ENCODE data around the gene TGFBI. TPM values are rescaled to one million over a fixed set of nuclear protein-coding genes. Genes with fewer than 3 reads are reported as not detected.

TGFBI gene
- under 1 TPM; 0.81 to 0.84 (median 0.82) TPM for total RNA-seq

DNA sequence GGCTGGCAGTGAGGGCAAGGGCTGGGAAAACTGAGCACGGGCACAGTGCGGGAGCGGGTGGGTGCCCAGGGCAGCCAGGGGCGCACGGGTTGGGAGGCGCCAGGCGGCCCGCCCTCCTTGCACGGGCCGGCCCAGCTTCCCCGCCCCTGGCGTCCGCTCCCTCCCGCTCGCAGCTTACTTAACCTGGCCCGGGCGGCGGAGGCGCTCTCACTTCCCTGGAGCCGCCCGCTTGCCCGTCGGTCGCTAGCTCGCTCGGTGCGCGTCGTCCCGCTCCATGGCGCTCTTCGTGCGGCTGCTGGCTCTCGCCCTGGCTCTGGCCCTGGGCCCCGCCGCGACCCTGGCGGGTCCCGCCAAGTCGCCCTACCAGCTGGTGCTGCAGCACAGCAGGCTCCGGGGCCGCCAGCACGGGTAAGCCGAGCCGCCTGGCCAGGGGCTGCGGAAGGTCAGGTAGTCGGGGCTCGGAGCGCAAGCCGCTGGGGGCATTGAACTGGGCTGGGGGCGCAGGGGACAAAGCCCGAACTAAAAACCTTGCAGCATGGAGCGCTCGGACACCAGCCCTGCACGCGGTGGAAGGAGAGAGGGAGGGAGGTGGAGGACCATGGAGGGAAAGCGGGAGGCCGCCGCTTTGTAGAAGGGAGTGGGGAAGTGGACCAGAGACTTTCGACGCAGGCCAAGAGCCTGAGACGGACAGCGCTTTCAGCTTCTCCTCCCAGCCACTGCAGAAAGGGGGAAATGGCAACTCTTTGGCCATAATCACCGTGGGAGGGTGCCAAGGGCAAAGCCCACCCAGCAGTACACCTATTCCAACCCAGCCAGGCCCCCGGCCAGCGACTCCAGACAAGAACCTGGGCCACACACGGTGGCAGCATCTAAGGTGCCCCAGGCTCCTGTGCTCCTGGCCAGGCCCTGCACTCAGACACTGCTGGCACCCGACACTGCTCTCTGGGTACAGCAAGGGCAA lies at the start of gene TGFBI:
TSS of gene TGFBI (plus strand) at position 207 of the 961 bp plus-strand sequence. CDS start at position 275, 68 bp downstream.
- DNase-seq (no peak), ATAC-seq (peak; percentile 56 to 77)
- Mint-ChIP-seq H3K36me3 (ENCODE audit: insufficient read depth) (no peaks in the 10 kb centered on the region), H3K27me3 (ENCODE audit: low read depth) (peaks cover 23% of the 10 kb centered on the region), H3K4me1 (ENCODE audit: low read depth) (peaks cover 5% of the 10 kb centered on the region), H3K4me3 (no peak within 1 kb of the TSS), H3K9me3 (no peaks in the 10 kb centered on the region)

DNA sequence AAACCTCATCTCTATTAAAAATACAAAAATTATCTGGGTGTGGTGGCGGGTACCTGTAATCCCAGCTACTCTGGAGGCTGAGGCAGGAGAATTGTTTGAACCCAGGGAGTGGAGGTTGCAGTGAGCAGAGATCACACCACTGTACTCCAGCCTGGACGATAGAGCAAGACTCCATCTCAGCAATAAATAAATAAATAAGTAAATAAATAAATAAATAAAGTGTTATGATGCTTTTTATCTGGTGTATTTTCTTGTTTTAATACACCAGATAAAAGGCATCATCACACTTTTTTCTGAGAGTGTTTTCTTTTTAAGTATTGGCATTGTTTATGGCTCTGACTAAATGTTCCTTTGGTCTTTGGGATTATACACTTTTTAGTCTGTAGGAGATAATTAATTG lies 49.8 kb upstream of the TGFBI start:
- Mint-ChIP-seq H3K27me3 (ENCODE audit: low read depth) (peaks cover 26% of the 10 kb centered on the region), H3K9me3 (no peaks in the 10 kb centered on the region), H3K36me3 (ENCODE audit: insufficient read depth) (no peaks in the 10 kb centered on the region), H3K4me1 (ENCODE audit: low read depth) (no peaks in the 10 kb centered on the region), H3K4me3 (no peak overlapping the region)
- DNase-seq = no peak
- ATAC-seq = no peak

DNA sequence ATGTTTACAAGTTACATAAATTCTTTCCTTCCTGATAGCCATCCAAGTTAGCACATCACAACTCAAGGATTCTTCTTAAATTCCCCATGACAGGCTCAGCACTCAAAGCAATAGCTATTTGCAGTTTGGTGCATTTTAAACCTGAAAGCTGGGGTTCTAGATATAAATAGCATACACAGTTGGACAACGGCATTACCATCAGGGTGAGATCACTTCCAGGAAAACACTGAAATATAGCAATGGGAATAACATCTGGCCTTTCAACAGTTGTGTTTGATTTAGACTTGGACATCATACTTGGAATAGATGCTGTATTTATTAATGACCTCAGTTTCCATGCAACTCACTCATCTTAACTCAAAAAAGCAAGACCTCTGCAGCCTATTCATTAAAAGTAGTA lies 49.3 kb upstream of the TGFBI start:
- no peaks in the 10 kb centered on the region for H3K4me1 Mint-ChIP-seq (ENCODE audit: low read depth)
- no peak overlapping the region for H3K4me3 Mint-ChIP-seq
- no peaks in the 10 kb centered on the region for H3K36me3 Mint-ChIP-seq (ENCODE audit: insufficient read depth)
- ATAC-seq = no peak
- no peaks in the 10 kb centered on the region for H3K9me3 Mint-ChIP-seq
- DNase-seq = no peak
- H3K27me3 Mint-ChIP-seq (ENCODE audit: low read depth) = peaks cover 25% of the 10 kb centered on the region

DNA sequence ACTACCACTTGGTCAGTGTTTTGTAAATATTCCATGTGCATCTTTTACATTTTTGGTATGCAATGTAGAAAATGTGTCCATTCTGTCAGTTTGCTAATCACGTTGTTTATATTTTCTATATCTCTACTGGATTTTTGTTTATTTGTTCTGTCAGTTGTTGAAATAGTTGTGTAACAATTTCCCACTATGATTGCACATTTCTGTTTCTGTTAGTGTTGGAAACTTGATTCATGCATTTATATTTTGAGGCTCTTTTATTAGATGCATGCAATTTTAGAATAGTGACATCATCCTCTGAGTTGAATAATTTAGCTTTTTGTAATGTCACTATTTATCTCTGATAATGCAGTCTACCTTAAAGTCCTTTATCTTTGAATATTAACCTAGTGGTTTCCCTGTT lies 48.2 kb upstream of the TGFBI start:
- Mint-ChIP-seq H3K27me3 (ENCODE audit: low read depth) (peaks cover 18% of the 10 kb centered on the region), H3K36me3 (ENCODE audit: insufficient read depth) (no peaks in the 10 kb centered on the region), H3K9me3 (no peaks in the 10 kb centered on the region), H3K4me1 (ENCODE audit: low read depth) (no peaks in the 10 kb centered on the region), H3K4me3 (no peak overlapping the region)
- DNase-seq (no peak), ATAC-seq (no peak)

DNA sequence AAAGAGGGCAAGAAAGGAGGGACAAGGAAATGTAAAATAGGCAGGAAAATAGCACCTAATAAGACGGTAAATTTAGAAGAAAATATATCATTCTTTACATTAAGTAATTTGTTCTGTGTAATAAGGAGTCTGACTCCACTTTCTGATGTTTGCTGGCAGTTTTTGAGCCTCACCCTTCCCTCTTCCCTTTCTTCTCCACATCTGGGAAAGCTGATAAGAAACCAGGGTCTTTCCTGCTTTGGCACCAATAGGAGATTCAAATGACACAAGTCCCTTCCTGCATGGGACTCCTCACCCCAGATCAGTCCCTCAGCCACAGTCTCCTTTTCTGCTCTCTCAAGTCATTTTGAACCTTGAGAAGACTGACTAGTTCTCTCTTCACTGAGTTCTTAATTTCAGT lies 42.8 kb upstream of the TGFBI start:
- DNase-seq = no peak
- Mint-ChIP-seq H3K36me3 (ENCODE audit: insufficient read depth) (no peaks in the 10 kb centered on the region), H3K27me3 (ENCODE audit: low read depth) (peaks cover 18% of the 10 kb centered on the region), H3K4me1 (ENCODE audit: low read depth) (no peaks in the 10 kb centered on the region), H3K4me3 (no peak overlapping the region), H3K9me3 (no peaks in the 10 kb centered on the region)
- ATAC-seq = no peak

DNA sequence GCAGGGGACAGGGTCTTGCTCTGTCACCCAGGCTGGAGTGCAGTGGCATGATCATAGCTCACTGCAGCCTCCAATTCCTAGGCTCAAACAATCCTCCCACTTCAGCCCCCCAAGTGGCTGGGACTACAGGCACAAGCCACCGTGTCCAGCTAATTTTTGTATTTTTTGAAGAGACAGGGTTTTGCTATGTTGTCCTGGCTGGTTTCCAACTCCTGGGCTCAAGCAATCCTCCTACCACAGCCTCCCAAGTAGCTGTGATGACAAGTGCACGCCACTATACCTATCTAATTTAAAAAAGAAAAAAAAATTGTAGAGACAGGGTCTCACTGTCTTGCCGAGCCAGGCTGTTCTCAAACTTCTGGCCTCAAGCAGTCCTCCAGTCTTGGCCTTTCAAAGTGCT lies 42.4 kb upstream of the TGFBI start:
- Mint-ChIP-seq H3K9me3 (no peaks in the 10 kb centered on the region), H3K27me3 (ENCODE audit: low read depth) (peaks cover 18% of the 10 kb centered on the region), H3K4me1 (ENCODE audit: low read depth) (no peaks in the 10 kb centered on the region), H3K4me3 (no peak overlapping the region), H3K36me3 (ENCODE audit: insufficient read depth) (no peaks in the 10 kb centered on the region)
- DNase-seq (no peak), ATAC-seq (no peak)

DNA sequence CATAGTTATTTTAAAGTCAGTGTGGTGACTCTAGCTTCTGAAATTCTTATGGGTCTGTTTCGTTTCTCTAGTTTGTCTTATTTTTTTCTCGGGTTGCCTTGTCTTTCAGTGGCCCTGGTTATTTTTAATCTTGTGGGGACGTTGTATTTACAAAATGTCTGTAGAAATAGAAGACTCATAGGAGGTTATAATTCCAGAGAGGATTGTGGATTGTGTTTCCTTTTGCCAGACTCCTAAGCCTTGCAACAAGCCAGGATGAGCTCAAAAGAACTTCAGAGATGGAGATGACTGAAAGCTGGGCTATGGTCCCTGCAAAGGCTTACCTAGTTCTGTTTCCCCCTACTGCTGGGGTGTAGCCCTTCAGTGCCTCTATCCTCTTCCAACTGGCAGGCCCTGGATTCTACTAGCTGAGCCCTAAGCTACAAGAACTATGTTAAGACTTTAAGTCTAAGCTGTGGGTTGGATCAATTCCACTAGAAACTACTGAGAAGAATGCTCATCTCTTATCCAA lies 41.8 kb upstream of the TGFBI start:
- no peaks in the 10 kb centered on the region for H3K36me3 Mint-ChIP-seq (ENCODE audit: insufficient read depth)
- no peak for ATAC-seq
- H3K4me1 Mint-ChIP-seq (ENCODE audit: low read depth) = no peaks in the 10 kb centered on the region
- H3K27me3 Mint-ChIP-seq (ENCODE audit: low read depth) = peaks cover 18% of the 10 kb centered on the region
- no peak for DNase-seq
- no peak overlapping the region for H3K4me3 Mint-ChIP-seq
- no peaks in the 10 kb centered on the region for H3K9me3 Mint-ChIP-seq

DNA sequence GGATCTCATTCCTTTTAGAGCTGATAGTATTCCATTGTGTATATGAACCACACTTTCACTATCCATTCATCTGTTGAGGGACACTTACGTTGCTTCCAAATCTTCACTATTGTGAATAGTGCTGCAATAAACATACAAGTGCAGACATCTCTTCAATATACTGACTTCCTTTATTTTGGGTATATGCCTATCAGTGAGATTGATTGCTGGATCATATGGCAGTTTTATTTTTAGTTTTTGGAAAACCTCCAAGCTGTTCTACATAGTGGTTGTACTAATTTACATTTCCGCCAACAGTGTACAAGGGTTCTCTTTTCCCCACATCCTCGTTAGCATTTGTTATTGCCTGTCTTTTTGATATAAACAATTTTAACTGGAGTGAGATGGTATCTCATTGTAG lies 40.2 kb upstream of the TGFBI start:
- Mint-ChIP-seq H3K27me3 (ENCODE audit: low read depth) (peaks cover 18% of the 10 kb centered on the region), H3K4me1 (ENCODE audit: low read depth) (no peaks in the 10 kb centered on the region), H3K36me3 (ENCODE audit: insufficient read depth) (no peaks in the 10 kb centered on the region), H3K4me3 (no peak overlapping the region), H3K9me3 (no peaks in the 10 kb centered on the region)
- no peak for DNase-seq
- no peak for ATAC-seq

DNA sequence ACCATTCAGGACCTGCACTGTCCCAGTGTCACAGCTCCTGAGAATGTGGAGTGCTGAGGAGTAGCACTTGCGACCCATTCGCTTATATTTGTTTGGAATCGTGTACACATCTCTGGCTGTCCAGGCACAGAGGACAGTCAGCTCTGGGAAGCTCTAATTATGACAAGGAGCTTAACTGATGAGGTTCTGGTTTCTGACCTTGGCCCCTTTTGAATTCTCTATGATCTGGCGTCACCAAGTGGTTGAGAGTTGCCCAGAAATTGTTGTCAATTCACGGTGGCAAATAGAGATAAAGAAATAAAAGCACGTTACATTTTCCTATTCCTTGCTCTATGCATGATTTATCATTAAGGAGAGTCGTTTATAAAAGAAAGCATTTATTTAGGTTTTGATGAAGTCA lies 39.1 kb upstream of the TGFBI start:
- Mint-ChIP-seq H3K4me3 (no peak overlapping the region), H3K9me3 (no peaks in the 10 kb centered on the region), H3K27me3 (ENCODE audit: low read depth) (peaks cover 18% of the 10 kb centered on the region), H3K36me3 (ENCODE audit: insufficient read depth) (no peaks in the 10 kb centered on the region), H3K4me1 (ENCODE audit: low read depth) (no peaks in the 10 kb centered on the region)
- DNase-seq = no peak
- no peak for ATAC-seq

DNA sequence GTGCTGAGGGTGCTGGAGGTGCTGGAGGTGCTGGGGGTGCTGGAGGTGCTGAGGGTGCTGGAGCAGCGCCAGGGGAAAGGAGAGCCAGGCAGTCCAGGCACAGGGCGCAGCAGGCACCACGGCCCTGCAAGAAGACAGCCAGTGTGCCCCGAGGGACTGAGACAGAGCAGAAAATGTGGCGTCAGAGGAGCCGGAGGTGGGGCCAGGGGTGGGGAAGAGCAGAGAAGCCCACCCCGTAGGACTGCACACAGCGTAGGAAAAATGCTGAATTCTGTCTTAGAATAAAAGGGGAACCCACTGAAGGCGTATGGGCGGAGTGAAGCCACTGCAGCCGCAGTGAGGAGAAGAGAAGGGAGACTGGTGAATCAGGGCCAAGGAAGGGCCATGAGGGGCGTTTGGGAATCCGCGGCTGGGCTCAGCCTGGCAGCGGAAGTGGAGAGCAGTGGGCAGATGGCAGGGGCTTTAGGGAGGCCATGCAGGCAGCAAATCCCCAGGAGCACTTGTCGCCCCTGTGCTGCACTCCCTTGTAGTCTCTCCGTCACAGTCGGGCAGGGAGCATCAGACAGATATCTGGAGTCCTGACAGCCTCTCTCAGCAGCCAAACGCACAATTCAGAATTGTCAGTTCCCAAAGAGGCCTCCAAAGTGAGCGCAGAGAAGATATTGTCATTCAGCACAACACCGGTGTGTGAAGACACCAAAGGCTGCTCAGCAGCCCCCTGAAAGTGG lies 38.1 kb upstream of the TGFBI start:
- Mint-ChIP-seq H3K36me3 (ENCODE audit: insufficient read depth) (no peaks in the 10 kb centered on the region), H3K4me1 (ENCODE audit: low read depth) (no peaks in the 10 kb centered on the region), H3K4me3 (no peak overlapping the region), H3K9me3 (no peaks in the 10 kb centered on the region), H3K27me3 (ENCODE audit: low read depth) (peaks cover 18% of the 10 kb centered on the region)
- ATAC-seq (no peak), DNase-seq (no peak)

DNA sequence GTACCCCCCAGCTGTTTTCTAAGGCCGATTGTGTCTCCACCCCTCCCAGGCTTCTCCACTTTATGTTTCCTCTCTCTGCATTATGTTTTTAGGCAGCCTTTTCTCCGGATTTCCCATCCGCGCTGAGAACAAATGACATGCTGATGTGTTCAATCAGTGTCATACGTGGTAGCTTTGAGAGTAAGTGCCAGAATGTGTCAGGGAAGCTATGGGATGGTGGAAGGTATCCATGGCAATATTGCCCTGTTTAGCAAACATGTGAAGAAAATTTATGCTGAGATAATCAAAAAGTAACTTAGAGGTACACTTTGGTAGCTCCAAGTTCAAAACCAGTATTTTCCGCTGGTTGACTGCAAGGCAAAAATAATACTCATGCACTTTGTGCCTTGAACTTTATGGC lies 37.4 kb upstream of the TGFBI start:
- no peaks in the 10 kb centered on the region for H3K4me1 Mint-ChIP-seq (ENCODE audit: low read depth)
- no peak overlapping the region for H3K4me3 Mint-ChIP-seq
- ATAC-seq = no peak
- no peak for DNase-seq
- peaks cover 20% of the 10 kb centered on the region for H3K27me3 Mint-ChIP-seq (ENCODE audit: low read depth)
- H3K9me3 Mint-ChIP-seq = no peaks in the 10 kb centered on the region
- no peaks in the 10 kb centered on the region for H3K36me3 Mint-ChIP-seq (ENCODE audit: insufficient read depth)

DNA sequence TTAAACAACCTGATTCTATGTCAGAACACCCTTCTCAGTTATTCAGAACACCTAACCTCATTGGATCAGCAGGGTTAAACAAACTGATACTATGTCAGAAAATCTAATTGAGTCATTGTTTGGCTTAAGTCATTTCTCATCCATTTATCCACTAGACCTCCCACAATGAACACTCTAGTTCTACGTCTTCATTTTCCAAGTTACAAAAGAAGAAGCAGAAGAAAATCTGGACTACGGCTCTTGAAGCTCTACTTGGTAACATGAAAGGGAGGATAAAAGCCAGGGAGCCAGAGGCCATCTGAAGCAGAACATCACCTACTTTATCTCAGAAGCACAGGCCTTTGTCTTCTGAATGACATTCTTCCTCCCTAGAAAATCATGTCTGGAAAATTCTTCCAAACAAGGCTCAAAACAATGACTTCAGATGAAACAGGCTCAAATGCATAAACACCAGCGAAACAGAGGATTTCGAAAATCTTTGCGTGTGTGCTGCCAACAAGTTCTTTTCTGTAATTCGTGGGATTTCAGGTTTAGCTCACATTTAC lies 35.4 kb upstream of the TGFBI start:
- Mint-ChIP-seq H3K36me3 (ENCODE audit: insufficient read depth) (no peaks in the 10 kb centered on the region), H3K27me3 (ENCODE audit: low read depth) (peaks cover 20% of the 10 kb centered on the region), H3K9me3 (no peaks in the 10 kb centered on the region), H3K4me1 (ENCODE audit: low read depth) (no peaks in the 10 kb centered on the region), H3K4me3 (no peak overlapping the region)
- no peak for ATAC-seq
- no peak for DNase-seq

DNA sequence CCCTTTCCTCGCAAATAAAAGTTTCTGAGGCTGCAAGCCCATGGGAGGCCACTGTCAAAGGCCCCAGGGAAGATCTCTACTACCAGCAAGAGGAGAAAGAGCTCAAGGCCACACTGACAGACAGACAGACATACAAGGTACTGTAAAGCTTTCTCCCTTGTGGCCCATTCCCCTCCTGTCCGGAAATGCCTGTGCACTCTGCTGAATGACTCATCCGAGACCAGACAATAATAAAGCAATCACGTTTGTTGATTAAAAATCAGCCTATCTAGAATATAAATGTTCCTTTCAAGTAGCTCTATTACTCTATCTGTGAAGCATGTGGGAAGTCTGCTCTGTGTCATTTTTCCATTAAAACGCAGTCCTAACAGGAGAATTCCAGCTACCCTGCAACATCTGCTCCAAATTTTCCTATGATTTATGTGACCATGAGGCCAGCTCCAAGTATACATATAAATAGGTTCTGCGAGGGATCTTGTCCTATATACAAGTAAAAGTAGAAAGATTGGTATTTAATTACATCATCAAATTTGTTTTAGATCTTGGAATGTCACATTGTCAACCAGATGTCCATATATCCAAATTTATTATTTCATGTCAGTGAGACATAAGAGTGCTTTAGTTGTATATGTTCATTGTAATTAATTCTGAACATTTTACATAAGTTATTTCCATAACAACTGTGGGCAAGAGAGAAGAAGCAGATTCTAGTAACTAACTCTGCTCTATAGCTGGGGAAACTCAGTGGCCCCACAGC lies 34.7 kb upstream of the TGFBI start:
- no peak for ATAC-seq
- no peaks in the 10 kb centered on the region for H3K9me3 Mint-ChIP-seq
- peaks cover 17% of the 10 kb centered on the region for H3K27me3 Mint-ChIP-seq (ENCODE audit: low read depth)
- no peak for DNase-seq
- H3K4me1 Mint-ChIP-seq (ENCODE audit: low read depth) = no peaks in the 10 kb centered on the region
- no peak overlapping the region for H3K4me3 Mint-ChIP-seq
- no peaks in the 10 kb centered on the region for H3K36me3 Mint-ChIP-seq (ENCODE audit: insufficient read depth)

DNA sequence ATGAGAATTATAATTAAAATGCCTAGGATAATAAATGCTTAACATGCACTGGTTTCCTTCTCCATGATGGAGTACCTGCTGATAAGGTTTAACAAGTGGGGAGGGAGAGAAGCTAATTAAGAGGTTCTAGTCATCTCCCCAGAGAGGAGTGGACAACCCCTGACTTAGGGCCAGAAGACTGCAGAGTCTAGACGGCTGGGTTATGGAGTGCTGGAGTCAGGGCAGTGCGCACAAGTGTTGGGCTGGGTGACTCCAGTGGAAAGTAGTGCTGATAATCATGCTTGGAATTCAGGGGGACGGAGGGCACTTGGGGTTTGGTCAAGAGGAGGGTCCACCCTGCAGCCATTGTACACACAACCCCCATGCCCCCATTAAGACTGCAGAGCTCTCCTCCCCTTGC lies 32.8 kb upstream of the TGFBI start:
- Mint-ChIP-seq H3K4me3 (no peak overlapping the region), H3K36me3 (ENCODE audit: insufficient read depth) (no peaks in the 10 kb centered on the region), H3K27me3 (ENCODE audit: low read depth) (peaks cover 4% of the 10 kb centered on the region), H3K9me3 (no peaks in the 10 kb centered on the region), H3K4me1 (ENCODE audit: low read depth) (no peaks in the 10 kb centered on the region)
- ATAC-seq (no peak), DNase-seq (no peak)

Measured in activated T-cell treated with anti-CD3 and anti-CD28 coated beads, Interleukin-2, amount 50 U/mL, for 4 hours (primary cell).